IMR-90 (cell line): ENCODE results near the gene CMTM1. TPM values are rescaled to one million over a fixed set of nuclear protein-coding genes. Genes with fewer than 3 reads are reported as not detected.

Source experiments
- ATAC-seq: fragments of 200-7000 bp; cut with Tn5 transposase; 2 replicates; pipeline ENCODE4 v1.9.1; 2020; ENCODE audit warnings: low read depth, mild to moderate bottlenecking, moderate library complexity
- BruUV-seq: library from RNA; stranded (reverse); fragments of 400-500 nt; replicated peaks from 2 replicates; lab custom pipeline; 2021; lab: Mats Ljungman, UMichigan
- CTCF ChIA-PET: fragments of 300-600 bp; formaldehyde crosslinking; extraction: SDS; loops from one replicate; lab custom pipeline; 2021; ENCODE audit warnings: antibody characterized with exemption; lab: Yijun Ruan, JAX
- POLR2A ChIA-PET: fragments of 300-600 bp; sonication (Branson Sonifier 250); formaldehyde crosslinking; loops from one replicate; lab custom pipeline; 2022; ENCODE audit warnings: antibody characterized with exemption; ENCODE audit not compliant: unreplicated experiment; lab: Charles Lee
- DNase-seq: peaks from one replicate; pipeline ENCODE4 v3.0.0; 2013
- H2AFZ ChIP-seq: replicated peaks from 2 replicates; pipeline ENCODE3; 2013; ENCODE audit warnings: low read length, mild to moderate bottlenecking; ENCODE audit not compliant: poor library complexity
- H2AK5ac ChIP-seq: 2 replicates; pipeline ENCODE4 v1.6.1; 2013; ENCODE audit warnings: low read depth, low read length, inconsistent platforms
- H2AK9ac ChIP-seq: replicated peaks from 2 replicates; pipeline ENCODE3; 2013; ENCODE audit warnings: mild to moderate bottlenecking, low read depth, low read length, moderate library complexity; ENCODE audit not compliant: poor library complexity
- H2BK120ac ChIP-seq: 2 replicates; pipeline ENCODE4 v1.6.1; 2013; ENCODE audit warnings: low read depth, low read length, inconsistent platforms
- H2BK15ac ChIP-seq: 3 replicates; pipeline ENCODE4 v1.6.1; 2013; ENCODE audit warnings: low read depth, low read length, inconsistent platforms
- H2BK20ac ChIP-seq: 2 replicates; pipeline ENCODE4 v1.6.1; 2013; ENCODE audit warnings: low read depth, mild to moderate bottlenecking, inconsistent platforms, low read length, moderate library complexity
- H2BK5ac ChIP-seq: 2 replicates; pipeline ENCODE4 v1.6.1; 2013; ENCODE audit warnings: mild to moderate bottlenecking, low read depth, low read length, inconsistent platforms; ENCODE audit not compliant: poor library complexity, severe bottlenecking
- H3K14ac ChIP-seq: replicated peaks from 2 replicates; pipeline ENCODE4 v1.6.1; 2013; ENCODE audit warnings: low read depth, low read length, inconsistent platforms
- H3K18ac ChIP-seq: 2 replicates; pipeline ENCODE4 v1.6.1; 2013; ENCODE audit warnings: low read depth, low read length, control low read depth
- H3K23ac ChIP-seq: 2 replicates; pipeline ENCODE4 v1.6.1; 2013; ENCODE audit warnings: low read depth, low read length, inconsistent platforms
- H3K27ac ChIP-seq: 2 replicates; pipeline ENCODE4 v1.5.1; 2013; ENCODE audit warnings: mild to moderate bottlenecking, control low read depth, low read length; ENCODE audit not compliant: insufficient read depth
- H3K27me3 ChIP-seq: 2 replicates; pipeline ENCODE4 v1.6.1; 2013; ENCODE audit warnings: low read length; ENCODE audit not compliant: control insufficient read depth, insufficient read depth
- H3K36me3 ChIP-seq: 2 replicates; pipeline ENCODE4 v1.6.1; 2013; ENCODE audit warnings: low read length, mixed read lengths; ENCODE audit not compliant: control insufficient read depth, insufficient read depth
- H3K4ac ChIP-seq: 2 replicates; pipeline ENCODE4 v1.6.1; 2013; ENCODE audit warnings: low read depth, low read length, inconsistent platforms
- H3K4me1 ChIP-seq: 2 replicates; pipeline ENCODE4 v1.6.1; 2013; ENCODE audit warnings: low read length, mixed read lengths; ENCODE audit not compliant: control insufficient read depth, insufficient read depth
- H3K4me2 ChIP-seq: 2 replicates; pipeline ENCODE4 v1.6.1; 2013; ENCODE audit warnings: low read depth, mild to moderate bottlenecking, control low read depth, low read length, moderate library complexity
- H3K4me3 ChIP-seq: 2 replicates; pipeline ENCODE4 v1.5.1; 2013; ENCODE audit warnings: low read depth, mild to moderate bottlenecking, control low read depth, low read length, moderate library complexity; ENCODE audit not compliant: insufficient read depth
- H3K56ac ChIP-seq: 2 replicates; pipeline ENCODE4 v1.6.1; 2013; ENCODE audit warnings: low read length, inconsistent platforms; ENCODE audit not compliant: insufficient read depth; ENCODE audit errors: extremely low read depth
- H3K79me1 ChIP-seq, 2 experiments: 2 replicates each; pipeline ENCODE4 v1.6.1; 2013; ENCODE audit warnings: low read length in 2 of 2, inconsistent platforms in 1 of 2, low read depth in 1 of 2
- H3K9ac ChIP-seq: 2 replicates; pipeline ENCODE4 v1.6.1; 2013; ENCODE audit warnings: low read depth, low read length, control low read depth
- H3K9me1 ChIP-seq: 2 replicates; pipeline ENCODE4 v1.6.1; 2013; ENCODE audit warnings: low read length, inconsistent platforms; ENCODE audit not compliant: insufficient read depth
- H3K9me3 ChIP-seq: 2 replicates; pipeline ENCODE4 v1.6.1; 2013; ENCODE audit warnings: low read length; ENCODE audit not compliant: control insufficient read depth, insufficient read depth
- H4K20me1 ChIP-seq: 2 replicates; pipeline ENCODE4 v1.6.1; 2013; ENCODE audit warnings: low read length, inconsistent platforms; ENCODE audit not compliant: insufficient read depth
- H4K5ac ChIP-seq: 2 replicates; pipeline ENCODE4 v1.6.1; 2013; ENCODE audit warnings: mild to moderate bottlenecking, low read depth, low read length, control low read depth
- H4K8ac ChIP-seq, 2 experiments: 2 replicates each; pipeline ENCODE4 v1.6.1; 2013; ENCODE audit warnings: low read depth in 2 of 2, low read length in 2 of 2, control low read depth in 1 of 2, inconsistent platforms in 1 of 2
- H4K91ac ChIP-seq: 2 replicates; pipeline ENCODE4 v1.6.1; 2013; ENCODE audit warnings: low read depth, low read length, inconsistent platforms; ENCODE audit not compliant: insufficient read depth
- BHLHE40 ChIP-seq: fragments of 150-350 bp; IDR thresholded peaks from 2 replicates; pipeline ENCODE4 v1.6.1; 2016; ENCODE audit warnings: mild to moderate bottlenecking, low read depth, low read length
- CEBPB ChIP-seq: IDR thresholded peaks from 2 replicates; pipeline ENCODE4 v1.6.1; 2012; ENCODE audit warnings: low read depth, low read length, improper control_type of control experiment
- CHD1 ChIP-seq: IDR thresholded peaks from 2 replicates; pipeline ENCODE4 v1.6.1; 2012; ENCODE audit warnings: low read depth, low read length, improper control_type of control experiment
- CTCF ChIP-seq: conservative IDR thresholded peaks from 2 replicates; pipeline ENCODE4 v1.5.1; 2012; ENCODE audit warnings: mild to moderate bottlenecking, low read depth, low read length, improper control_type of control experiment
- ELK1 ChIP-seq: fragments of 150-350 bp; IDR thresholded peaks from 2 replicates; pipeline ENCODE4 v1.6.1; 2016; ENCODE audit warnings: low read depth, mild to moderate bottlenecking, low read length, moderate library complexity, borderline replicate concordance
- FOS ChIP-seq: fragments of 150-350 bp; IDR thresholded peaks from 2 replicates; pipeline ENCODE4 v1.6.1; 2016; ENCODE audit warnings: low read depth, low read length
- MAFK ChIP-seq: IDR thresholded peaks from 2 replicates; pipeline ENCODE4 v1.6.1; 2012; ENCODE audit warnings: low read depth, low read length, improper control_type of control experiment
- MAZ ChIP-seq: IDR thresholded peaks from 2 replicates; pipeline ENCODE4 v1.6.1; 2012; ENCODE audit warnings: low read depth, mild to moderate bottlenecking, low read length, improper control_type of control experiment, moderate library complexity, borderline replicate concordance
- MXI1 ChIP-seq: IDR thresholded peaks from 2 replicates; pipeline ENCODE4 v1.6.1; 2012; ENCODE audit warnings: low read depth, mild to moderate bottlenecking, low read length, moderate library complexity, borderline replicate concordance
- NFE2L2 ChIP-seq: fragments of 150-350 bp; IDR thresholded peaks from 2 replicates; pipeline ENCODE4 v1.6.1; 2016; ENCODE audit warnings: low read depth, mild to moderate bottlenecking, low read length
- POLR2A ChIP-seq: IDR thresholded peaks from 2 replicates; pipeline ENCODE4 v1.6.1; 2012; ENCODE audit warnings: mild to moderate bottlenecking, low read depth, low read length
- RAD21 ChIP-seq: IDR thresholded peaks from 2 replicates; pipeline ENCODE4 v1.6.1; 2012; ENCODE audit warnings: low read length, improper control_type of control experiment
- RCOR1 ChIP-seq: IDR thresholded peaks from 2 replicates; pipeline ENCODE4 v1.6.1; 2012; ENCODE audit warnings: mild to moderate bottlenecking, low read length, improper control_type of control experiment; ENCODE audit not compliant: insufficient replicate concordance
- RFX5 ChIP-seq: IDR thresholded peaks from 2 replicates; pipeline ENCODE4 v1.8.0; 2012; ENCODE audit warnings: low read depth, mild to moderate bottlenecking, low read length, moderate library complexity
- SMC3 ChIP-seq: fragments of 150-350 bp; IDR thresholded peaks from 2 replicates; pipeline ENCODE4 v1.6.1; 2016; ENCODE audit warnings: low read depth, mild to moderate bottlenecking, antibody characterized with exemption, low read length, moderate library complexity
- USF2 ChIP-seq: fragments of 150-350 bp; IDR thresholded peaks from 2 replicates; pipeline ENCODE4 v1.6.1; 2017; ENCODE audit warnings: mild to moderate bottlenecking, antibody characterized with exemption, low read length, low read depth
- WGBS, 2 experiments: methylation state at CpG; one replicate each; pipeline versions ENCODE4 v1.1.5 to v1.1.7; 2013; ENCODE audit warnings: missing lambda C conversion rate in 2 of 2; ENCODE audit not compliant: insufficient read length in 1 of 2; ENCODE audit errors: extremely low coverage in 2 of 2; 5-methylcytosine and 5-hydroxymethylcytosine counted together
- dilution Hi-C: fragments of 300-500 bp; cut with HindIII; formaldehyde crosslinking; loops from one replicate; pipeline ENCODE4 v1.14.3; 2018; ENCODE audit warnings: low sequenced_read_pairs; ENCODE audit not compliant: unreplicated experiment
- in situ Hi-C: fragments of 300-500 bp; cut with MboI; formaldehyde crosslinking; loops from 3 replicates; pipeline ENCODE4 v1.14.3; 2019; ENCODE audit warnings: low sequenced_read_pairs, inconsistent platforms, mixed read lengths
- intact Hi-C: fragments of 100-400 bp; cut with micrococcal nuclease; formaldehyde crosslinking; loops from 2 replicates; pipeline ENCODE4 v1.10.0; 2022
- polyA plus RNA-seq, 3 experiments: library from polyadenylated mRNA; depleted of rRNA; stranded (reverse); fragments of >200 nt; gene quantifications; 2 replicates each; pipeline ENCODE4 v1.2.3, GENCODE V29; 2012; ENCODE audit warnings: low replicate concordance in 1 of 3
- total RNA-seq: library from RNA; depleted of rRNA; stranded (reverse); fragments of >200 nt; gene quantifications from 2 replicates; pipeline ENCODE4 v1.2.3, GENCODE V29; 2012

The CMTM1 gene
- total and polyA plus RNA-seq, 2 of the 4 experiments (the other 2 are of a cell fraction) = 0.54 to 2.1 TPM

- no peak for TF ChIP-seq USF2
- TF ChIP-seq NFE2L2 = no peak
- no peak for TF ChIP-seq MAFK
- TF ChIP-seq RAD21 = no peak
- TF ChIP-seq FOS = no peak
- TF ChIP-seq POLR2A = no peak
- no peak for TF ChIP-seq ELK1
- no peak for TF ChIP-seq RFX5
- TF ChIP-seq SMC3 = no peak
- TF ChIP-seq MXI1 = no peak
- TF ChIP-seq RCOR1 = no peak
- no peak for TF ChIP-seq MAZ
- TF ChIP-seq CTCF = no peak
- TF ChIP-seq BHLHE40 = no peak
- no peak for TF ChIP-seq CHD1
- no peak for TF ChIP-seq CEBPB
- in situ Hi-C loops (no loop called here), dilution Hi-C loops (no loop called here), intact Hi-C loops (no loop called here)
- peaks cover 21% of the 10 kb centered on the region for H3K4me1 ChIP-seq
- no peaks in the 10 kb centered on the region for H3K9me3 ChIP-seq
- no peak overlapping the region for H2AK9ac ChIP-seq
- no peak overlapping the region for H3K4ac ChIP-seq
- H3K4me3 ChIP-seq = no peak overlapping the region
- H3K27me3 ChIP-seq = no peaks in the 10 kb centered on the region
- peaks cover 18% of the 10 kb centered on the region for H3K9me1 ChIP-seq
- H2AK5ac ChIP-seq = no peak overlapping the region
- no peak overlapping the region for H4K91ac ChIP-seq
- H4K8ac ChIP-seq = no peak overlapping the region
- no peak overlapping the region for H2AFZ ChIP-seq
- H3K4me2 ChIP-seq = no peak overlapping the region
- H2BK20ac ChIP-seq = no peak overlapping the region
- no peak overlapping the region for H3K23ac ChIP-seq
- no peak overlapping the region for H3K14ac ChIP-seq
- no TSS peak for BruUV-seq
- H3K56ac ChIP-seq = no peak overlapping the region
- H3K9ac ChIP-seq = no peak overlapping the region
- no peak overlapping the region for H2BK120ac ChIP-seq
- ATAC-seq (no peak), DNase-seq (peak; percentile 32)
- H3K79me1 ChIP-seq = 0 out of 4 replicates have a peak, but pooled peaks cover 0 to 2% of the 10 kb centered on the region in 2 experiments
- H2BK15ac ChIP-seq = no peak overlapping the region
- peaks cover 9% of the 10 kb centered on the region; the same call in 1 of the 2 replicates for H4K20me1 ChIP-seq
- no peak overlapping the region for H3K27ac ChIP-seq
- H3K36me3 ChIP-seq = no peaks in the 10 kb centered on the region
- no peak overlapping the region for H2BK5ac ChIP-seq
- no peak overlapping the region for H3K18ac ChIP-seq
- no peak overlapping the region for H4K5ac ChIP-seq
- CTCF ChIA-PET = interaction anchor here (0.5 kb wide), 1 partner anchor 66 kb away, joined by 4 read pairs; no protein-coding TSS in a partner anchor
- POLR2A ChIA-PET = no interaction called here
- WGBS, 2 experiments = 20% methylated on average over 1 of the region's 3 CpGs; no CpG with 5 or more reads in 1 of the 2 experiments
Observed at GRCh38 chr16:66622863-66623262, 56.6 kb downstream of the CMTM1 start.
